ENCODE measurements around the gene MYH14.
A peak's percentile ranks its signal among the peaks of the same experiment; 100 is the strongest.
"Not testable (repeated sequence)": the region's sequence is repeated elsewhere in the genome, so short reads cannot be mapped to it uniquely, and the experiment has no call there.

The MYH14 gene

GRCh38 chr19:50327461-50328223 is 124.2 kb downstream of the MYH14 start:
- FAIRE-seq: no peak
- DNase-seq (ENCODE audit: extremely low spot score, insufficient read length, low read depth): no peak

- FAIRE-seq (no peak), DNase-seq (ENCODE audit: extremely low spot score, insufficient read length, low read depth) (no peak)
These were observed 124.9 kb downstream of the MYH14 start for GRCh38 chr19:50328224-50328872.

- no peak for DNase-seq (ENCODE audit: extremely low spot score, insufficient read length, low read depth)
- no peak for FAIRE-seq
These were observed 125.4 kb downstream of the MYH14 start for GRCh38 chr19:50328873-50329145.

DNA sequence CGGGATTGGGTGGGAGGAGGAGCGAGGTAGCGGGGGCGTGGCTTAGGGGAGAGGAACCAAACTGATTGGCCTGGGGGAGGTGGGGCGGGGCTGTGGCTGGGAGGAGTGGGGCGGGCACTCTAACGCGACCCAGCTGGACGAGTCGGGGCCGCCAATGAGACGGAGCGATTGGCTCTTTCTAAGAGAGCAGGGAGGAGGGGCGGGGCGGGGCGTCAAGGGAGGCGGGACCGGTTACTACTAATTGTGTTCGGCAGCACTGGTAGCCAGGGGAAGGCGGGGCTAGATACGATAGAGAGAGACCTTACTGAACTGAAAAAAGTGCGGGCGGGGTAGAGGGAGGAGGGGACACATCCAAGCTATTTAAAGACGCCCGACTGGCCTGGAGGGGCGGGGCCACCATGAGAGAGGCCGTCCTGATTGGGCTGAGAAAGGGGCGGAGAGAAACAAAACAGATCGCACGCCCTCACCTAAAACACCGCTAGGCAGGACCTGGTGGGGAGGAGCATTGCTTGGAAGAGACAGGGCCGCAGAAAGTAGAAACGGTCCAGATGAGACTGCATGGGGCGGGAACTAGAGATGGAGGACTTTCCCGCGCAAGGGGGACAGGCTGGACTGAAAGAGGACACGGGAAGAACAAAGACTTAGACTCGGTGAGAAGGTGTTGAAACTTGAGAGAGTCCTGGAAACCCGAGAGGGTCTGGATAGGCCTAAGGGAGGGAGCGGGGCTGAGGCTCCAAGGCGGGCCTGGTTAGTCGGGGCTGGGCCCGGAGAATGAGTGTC is 125.9 kb downstream of the MYH14 start, which contains the start of gene KCNC3:
Gene KCNC3 (minus strand): TSS at position 232 of the 780 bp plus-strand sequence. CDS start 295 bp downstream, outside the sequence.
- peak; percentile 95 for DNase-seq (ENCODE audit: extremely low spot score, insufficient read length, low read depth)
- FAIRE-seq: peak; percentile 99

DNA sequence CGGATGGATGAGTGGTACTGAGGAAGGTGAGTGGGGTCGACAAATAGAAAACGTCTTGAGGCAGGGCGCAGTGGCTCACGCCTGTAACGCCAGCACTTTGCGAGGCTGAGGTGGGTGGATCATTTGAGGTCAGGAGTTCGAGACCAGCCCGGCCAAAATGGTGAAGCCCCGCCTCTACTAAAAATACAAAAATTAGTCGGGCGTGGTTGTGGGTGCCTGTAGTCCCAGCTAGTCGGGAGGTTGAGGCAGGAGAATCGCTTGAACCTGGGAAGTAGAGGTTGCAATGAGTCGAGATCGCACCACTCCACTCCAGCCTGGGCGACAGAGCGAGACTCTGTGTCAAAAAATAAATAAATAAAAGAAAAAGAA is 126.5 kb downstream of the MYH14 start:
- not testable (repeated sequence) for FAIRE-seq; DNase-seq (ENCODE audit: extremely low spot score, insufficient read length, low read depth)

DNA sequence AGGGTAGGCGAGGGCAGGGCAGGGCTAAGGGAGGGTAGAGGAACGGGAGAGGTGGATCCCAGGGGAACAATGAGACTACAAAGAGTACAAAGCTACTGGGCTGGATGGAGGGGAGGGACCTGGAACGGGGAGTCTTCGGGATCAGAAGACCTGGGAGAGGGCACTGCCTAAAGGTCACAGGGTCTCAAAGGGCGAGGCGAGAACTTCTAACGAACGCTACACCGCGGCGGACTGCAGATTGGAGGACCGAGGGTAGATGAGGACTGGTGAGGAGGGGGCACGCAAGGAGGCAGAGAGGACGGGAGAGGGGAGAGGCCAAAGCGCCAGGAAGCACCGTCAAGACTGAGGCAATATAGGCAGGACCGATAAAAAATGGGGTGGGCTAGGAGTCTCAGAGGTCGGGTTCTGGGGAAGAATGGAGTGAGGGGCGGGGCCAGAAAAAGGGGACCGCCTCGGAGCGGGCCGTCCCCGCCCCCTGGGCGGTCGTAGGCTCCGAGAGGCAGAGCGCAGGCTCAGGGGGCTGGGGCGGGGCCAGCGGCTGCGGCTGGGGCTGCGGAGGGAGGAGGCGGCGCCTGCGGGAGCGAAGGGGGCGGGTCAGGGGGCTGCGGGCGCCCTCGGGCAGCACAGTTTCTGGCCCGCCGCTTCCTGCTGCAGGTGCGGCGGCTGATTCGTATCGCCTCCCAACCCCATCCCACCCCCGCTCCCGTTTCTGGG is 127.1 kb downstream of the MYH14 start:
- peak; percentile 67 for DNase-seq (ENCODE audit: extremely low spot score, insufficient read length, low read depth)
- FAIRE-seq: peak; percentile 84

DNA sequence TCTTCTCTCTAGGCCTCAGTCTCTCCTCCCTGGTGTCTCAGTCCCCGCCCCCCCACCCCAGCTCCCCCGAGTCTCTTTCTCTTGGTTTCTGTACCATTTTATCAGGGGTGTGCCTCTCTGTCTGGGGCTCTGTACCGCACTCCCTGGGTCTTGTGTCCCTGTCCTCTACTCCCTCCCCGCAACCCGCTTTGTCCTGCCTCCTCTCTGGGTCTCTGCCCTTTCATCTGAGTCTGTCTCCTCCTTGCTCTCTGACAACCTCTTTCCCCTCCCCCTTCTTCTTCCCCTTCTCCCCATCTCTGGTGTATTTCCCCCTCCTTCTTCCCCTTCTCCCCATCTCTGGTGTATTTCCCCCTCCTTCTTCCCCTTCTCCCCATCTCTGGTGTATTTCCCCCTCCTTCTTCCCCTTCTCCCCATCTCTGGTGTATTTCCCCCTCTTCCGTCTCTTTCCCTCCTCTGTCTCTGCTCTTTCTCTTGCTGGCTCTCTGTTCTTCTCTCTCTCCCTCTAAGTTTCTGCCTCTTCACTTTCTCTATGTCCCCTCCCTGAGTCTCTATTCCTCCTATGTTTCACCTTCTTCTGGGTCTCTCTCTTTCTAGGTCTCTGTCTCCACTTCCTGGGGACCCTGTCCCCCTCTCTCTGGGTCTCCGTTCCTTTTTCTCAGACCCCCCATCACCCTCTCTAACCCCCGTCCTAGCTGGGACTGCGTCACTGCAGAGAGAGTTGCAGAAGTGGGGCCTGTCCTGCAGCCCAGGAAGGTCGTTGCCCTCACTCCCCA is 128.0 kb downstream of the MYH14 start:
- peak; percentile 51 for FAIRE-seq
- DNase-seq (ENCODE audit: extremely low spot score, insufficient read length, low read depth): no peak

- FAIRE-seq (no peak), DNase-seq (ENCODE audit: extremely low spot score, insufficient read length, low read depth) (no peak)
These were observed 128.5 kb downstream of the MYH14 start for GRCh38 chr19:50331994-50332243.

- FAIRE-seq (no peak), DNase-seq (ENCODE audit: extremely low spot score, insufficient read length, low read depth) (no peak)
These were observed 129.0 kb downstream of the MYH14 start for GRCh38 chr19:50332244-50333038.

GRCh38 chr19:50333235-50333736 is 129.9 kb downstream of the MYH14 start:
- FAIRE-seq: peak; percentile 92

DNA sequence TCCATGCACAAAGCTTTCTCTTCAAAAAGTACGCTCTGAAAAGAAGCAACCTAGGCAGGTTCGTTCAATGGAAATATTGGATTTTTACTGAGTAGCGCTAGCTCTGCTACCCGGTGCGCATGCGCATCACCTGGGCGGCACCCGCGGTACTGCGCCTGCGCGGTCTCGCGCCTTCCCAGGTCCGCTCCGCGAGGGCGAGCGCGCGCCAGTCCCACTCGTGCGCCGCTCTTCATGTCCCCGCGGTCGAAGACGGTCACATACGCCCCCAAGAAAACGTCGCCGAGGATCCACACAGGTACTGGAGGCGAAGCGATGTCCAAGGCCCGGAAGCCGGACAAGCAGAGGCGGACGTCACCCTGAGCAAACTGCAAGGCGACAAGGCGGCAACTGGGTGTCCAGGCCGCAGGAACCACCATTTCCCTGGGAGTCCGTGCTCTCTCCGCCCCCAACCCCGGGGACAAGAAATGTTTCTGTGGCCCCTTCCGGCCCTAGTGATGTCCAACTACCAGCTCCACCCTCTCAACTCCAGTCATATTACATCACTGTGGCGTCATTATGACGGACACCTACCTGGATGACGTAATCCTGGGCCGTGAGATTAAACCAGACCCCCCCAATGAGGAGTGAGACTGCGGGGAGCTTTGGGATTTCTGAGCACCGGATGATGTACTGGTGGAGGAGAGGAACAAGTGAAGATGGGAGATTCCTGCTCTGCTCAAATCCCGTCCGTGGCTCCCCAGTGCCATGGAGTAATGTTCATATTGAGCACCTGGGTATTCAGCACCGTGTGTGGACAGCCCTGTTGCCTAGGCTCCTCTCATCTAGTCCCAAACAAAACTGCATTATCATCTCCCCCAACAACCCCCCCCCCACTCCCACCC is 130.6 kb downstream of the MYH14 start:
- DNase-seq (ENCODE audit: extremely low spot score, insufficient read length, low read depth): no peak
- no peak for FAIRE-seq

More at GRCh38 chr19:50333235-50333736, 129.9 kb downstream of the MYH14 start:
- peak; percentile 67 for DNase-seq (ENCODE audit: extremely low spot score, insufficient read length, low read depth)

DNA sequence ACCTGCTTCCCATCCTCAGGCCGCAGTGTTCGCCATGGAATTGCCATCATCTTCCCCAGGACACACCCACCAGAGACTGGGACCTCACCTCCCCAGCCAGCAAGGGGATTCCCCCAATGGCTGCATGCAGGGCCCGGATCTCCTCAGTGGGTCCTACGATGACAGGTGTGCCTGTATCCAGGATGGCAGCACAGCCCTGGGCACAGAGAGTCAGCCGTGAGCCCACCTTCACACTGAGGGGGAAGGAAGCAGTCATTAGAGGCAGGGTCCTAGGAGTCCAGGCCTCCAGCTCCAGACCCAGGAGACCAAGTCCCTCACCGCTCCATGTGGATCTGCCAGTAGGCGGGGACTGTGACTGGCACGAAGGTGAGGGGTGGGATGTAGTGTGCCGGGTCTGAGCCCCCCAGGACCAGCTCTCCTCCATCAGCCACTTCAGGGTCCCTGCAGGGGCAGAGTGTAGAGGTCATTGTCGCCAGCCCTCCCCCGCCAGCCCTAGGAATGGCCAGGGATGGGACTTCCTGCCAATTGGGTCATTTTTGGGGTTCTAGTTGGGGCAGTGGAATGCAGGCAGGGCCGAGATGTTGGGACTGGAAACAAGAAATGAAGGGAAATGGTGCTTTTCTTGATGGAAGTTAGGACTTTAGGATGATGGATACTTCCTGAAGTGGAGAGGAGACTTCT is 131.5 kb downstream of the MYH14 start:
- FAIRE-seq (no peak), DNase-seq (ENCODE audit: extremely low spot score, insufficient read length, low read depth) (no peak)

DNA sequence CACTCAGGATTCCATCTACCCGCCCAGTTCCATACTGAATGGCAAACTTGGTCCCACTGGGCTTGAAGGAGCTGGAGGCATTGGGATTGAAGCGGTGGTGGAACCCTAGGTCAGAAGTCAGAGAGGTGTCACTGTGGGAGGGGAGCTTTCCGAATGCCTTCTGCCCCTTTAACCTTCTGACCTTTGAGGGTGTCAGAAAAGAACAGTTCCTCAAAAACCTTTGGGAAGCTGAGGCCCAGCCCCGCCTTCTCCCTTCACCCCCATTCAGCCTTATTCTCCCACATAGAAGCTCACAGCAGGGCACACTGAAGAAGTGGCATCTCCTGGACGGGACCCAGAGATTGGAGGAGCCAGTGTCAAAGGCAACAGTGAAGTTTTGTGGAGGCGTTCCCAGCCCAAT is 133.6 kb downstream of the MYH14 start:
- DNase-seq (ENCODE audit: extremely low spot score, insufficient read length, low read depth); FAIRE-seq: not testable (repeated sequence)

- DNase-seq (ENCODE audit: extremely low spot score, insufficient read length, low read depth): no peak
- no peak for FAIRE-seq
These were observed 136.9 kb downstream of the MYH14 start for GRCh38 chr19:50340331-50340730.

DNA sequence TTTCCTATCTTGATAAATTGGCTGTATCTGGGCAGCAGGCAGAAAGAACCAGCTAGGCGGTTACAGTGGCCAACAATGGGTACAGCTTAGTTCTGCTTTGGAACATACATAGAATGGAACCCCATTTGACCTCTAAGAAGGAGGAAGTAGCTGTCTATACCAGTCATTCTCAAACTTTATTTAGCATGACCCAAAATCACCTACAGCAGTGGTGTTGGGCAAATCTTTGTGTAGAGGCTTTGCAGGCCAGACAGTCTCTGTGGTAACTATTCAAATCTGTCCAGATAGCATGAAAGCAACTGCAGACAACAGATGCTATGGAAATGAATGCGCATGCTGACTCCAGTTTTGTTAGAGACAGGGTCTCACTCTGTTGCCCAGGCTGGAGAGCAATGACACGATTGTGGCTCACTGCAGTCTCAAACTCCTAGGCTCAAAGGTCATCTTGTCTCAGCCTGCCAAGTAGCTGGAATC is 137.7 kb downstream of the MYH14 start:
- DNase-seq (ENCODE audit: extremely low spot score, insufficient read length, low read depth) (no peak), FAIRE-seq (peak; percentile 96)

DNA sequence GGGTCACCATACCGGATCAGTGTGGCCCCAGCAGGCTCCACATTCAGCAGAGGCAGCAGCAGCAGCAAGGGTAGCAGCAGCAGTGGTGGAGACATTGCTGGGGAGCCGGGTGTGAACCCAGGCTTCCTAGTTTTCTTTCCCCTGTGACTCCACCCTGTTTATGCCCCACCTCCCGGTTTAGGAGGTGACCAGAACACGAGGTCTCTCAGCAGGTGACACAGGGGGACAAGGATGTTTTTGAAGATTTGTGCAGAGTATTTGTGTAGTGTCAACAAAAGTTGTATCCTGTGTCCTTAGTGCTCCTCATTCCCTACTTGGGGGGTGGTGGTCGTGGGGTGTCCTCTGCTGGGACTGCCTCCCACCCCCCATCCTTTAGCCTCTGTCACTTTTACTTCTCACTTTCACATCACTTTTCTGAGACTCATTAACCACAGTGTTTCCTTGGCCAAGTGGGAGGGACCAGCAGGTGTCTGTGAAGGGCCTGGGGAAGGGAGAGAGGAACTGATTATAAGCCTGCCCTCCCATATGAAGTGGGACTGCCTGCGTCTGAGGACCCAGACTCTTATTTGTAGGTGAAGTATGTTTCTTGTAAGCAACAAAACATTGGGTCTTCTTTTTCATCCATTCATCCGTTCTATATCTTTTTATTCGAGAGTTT is 141.4 kb downstream of the MYH14 start:
- FAIRE-seq (peak; percentile 98), DNase-seq (ENCODE audit: extremely low spot score, insufficient read length, low read depth) (no peak)

GRCh38 chr19:50347089-50347581 is 143.7 kb downstream of the MYH14 start:
- not testable (repeated sequence) for DNase-seq (ENCODE audit: extremely low spot score, insufficient read length, low read depth)
- peak; percentile 96 for FAIRE-seq

All from GM18507 (cell line).